Nephron progenitor cell (in vitro differentiated cells): ENCODE measurements around the gene EVC.

ENCODE experiments used
- DNase-seq: peaks from one replicate; pipeline ENCODE4 v3.0.0; 2021
- H3K27ac Mint-ChIP-seq: 2 replicates; pipeline ENCODE4 v1.8.0; 2021; ENCODE audit warnings: mild to moderate bottlenecking, moderate library complexity, mixed read lengths
- H3K27me3 Mint-ChIP-seq: 2 replicates; pipeline ENCODE4 v1.8.0; 2021; ENCODE audit warnings: mild to moderate bottlenecking, low read depth, mixed read lengths; ENCODE audit not compliant: poor library complexity
- H3K36me3 Mint-ChIP-seq: 2 replicates; pipeline ENCODE4 v1.8.0; 2021; ENCODE audit warnings: low read depth, mixed read lengths
- H3K4me1 Mint-ChIP-seq: 2 replicates; pipeline ENCODE4 v1.8.0; 2021; ENCODE audit warnings: mixed read lengths
- H3K4me3 Mint-ChIP-seq: 2 replicates; pipeline ENCODE4 v1.8.0; 2021; ENCODE audit warnings: mild to moderate bottlenecking, moderate library complexity, mixed read lengths
- H3K9me3 Mint-ChIP-seq: 2 replicates; pipeline ENCODE4 v1.8.0; 2021; ENCODE audit warnings: mild to moderate bottlenecking, moderate library complexity, mixed read lengths
- TF ChIP-seq, protein P1 (sequence below): fragments of 200-600 bp; sonication (generic); IDR thresholded peaks from 2 replicates; pipeline ENCODE4 v1.5.0; 2021; ENCODE audit warnings: antibody characterized with exemption

The EVC gene

DNA sequence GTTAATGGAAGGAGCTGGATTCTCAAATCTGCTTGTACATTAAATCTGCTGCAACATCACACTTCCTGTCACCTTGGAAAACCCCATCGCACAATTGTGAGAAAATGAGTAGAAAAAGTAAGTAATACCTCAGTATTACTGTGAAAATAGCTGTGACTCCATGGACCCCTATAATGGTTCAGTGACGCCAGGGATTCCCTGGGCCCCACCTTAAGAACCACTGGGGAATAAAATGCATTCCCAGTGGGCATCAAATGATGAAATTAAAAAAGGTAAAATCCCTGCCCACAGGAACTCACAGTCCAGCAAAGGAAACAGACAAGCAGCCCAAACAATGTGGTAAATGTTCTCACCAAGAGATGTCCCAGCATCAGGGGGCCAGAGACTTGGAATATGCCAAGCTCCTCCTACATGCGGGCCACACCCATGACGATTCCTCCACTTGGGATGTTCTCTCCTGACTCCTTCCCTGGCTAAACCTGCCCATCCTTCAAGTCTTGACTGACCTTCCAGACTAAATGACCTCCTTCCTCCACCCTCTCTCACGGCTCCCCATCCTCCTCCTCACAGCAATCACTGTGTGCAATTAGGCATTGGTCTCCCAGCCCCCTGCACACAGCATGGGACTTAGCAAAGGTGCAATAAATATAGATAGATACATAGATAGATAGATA is 5.2 kb upstream of the EVC start:
- Mint-ChIP-seq H3K27ac (no peak overlapping the region), H3K4me3 (no peak overlapping the region), H3K4me1 (peaks cover 48% of the 10 kb centered on the region), H3K9me3 (peaks cover 21% of the 10 kb centered on the region), H3K36me3 (peaks cover 55% of the 10 kb centered on the region), H3K27me3 (peaks cover 12% of the 10 kb centered on the region)
- DNase-seq, result no peak
- TF ChIP-seq, protein P1, sequence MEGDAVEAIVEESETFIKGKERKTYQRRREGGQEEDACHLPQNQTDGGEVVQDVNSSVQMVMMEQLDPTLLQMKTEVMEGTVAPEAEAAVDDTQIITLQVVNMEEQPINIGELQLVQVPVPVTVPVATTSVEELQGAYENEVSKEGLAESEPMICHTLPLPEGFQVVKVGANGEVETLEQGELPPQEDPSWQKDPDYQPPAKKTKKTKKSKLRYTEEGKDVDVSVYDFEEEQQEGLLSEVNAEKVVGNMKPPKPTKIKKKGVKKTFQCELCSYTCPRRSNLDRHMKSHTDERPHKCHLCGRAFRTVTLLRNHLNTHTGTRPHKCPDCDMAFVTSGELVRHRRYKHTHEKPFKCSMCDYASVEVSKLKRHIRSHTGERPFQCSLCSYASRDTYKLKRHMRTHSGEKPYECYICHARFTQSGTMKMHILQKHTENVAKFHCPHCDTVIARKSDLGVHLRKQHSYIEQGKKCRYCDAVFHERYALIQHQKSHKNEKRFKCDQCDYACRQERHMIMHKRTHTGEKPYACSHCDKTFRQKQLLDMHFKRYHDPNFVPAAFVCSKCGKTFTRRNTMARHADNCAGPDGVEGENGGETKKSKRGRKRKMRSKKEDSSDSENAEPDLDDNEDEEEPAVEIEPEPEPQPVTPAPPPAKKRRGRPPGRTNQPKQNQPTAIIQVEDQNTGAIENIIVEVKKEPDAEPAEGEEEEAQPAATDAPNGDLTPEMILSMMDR, result no peak

DNA sequence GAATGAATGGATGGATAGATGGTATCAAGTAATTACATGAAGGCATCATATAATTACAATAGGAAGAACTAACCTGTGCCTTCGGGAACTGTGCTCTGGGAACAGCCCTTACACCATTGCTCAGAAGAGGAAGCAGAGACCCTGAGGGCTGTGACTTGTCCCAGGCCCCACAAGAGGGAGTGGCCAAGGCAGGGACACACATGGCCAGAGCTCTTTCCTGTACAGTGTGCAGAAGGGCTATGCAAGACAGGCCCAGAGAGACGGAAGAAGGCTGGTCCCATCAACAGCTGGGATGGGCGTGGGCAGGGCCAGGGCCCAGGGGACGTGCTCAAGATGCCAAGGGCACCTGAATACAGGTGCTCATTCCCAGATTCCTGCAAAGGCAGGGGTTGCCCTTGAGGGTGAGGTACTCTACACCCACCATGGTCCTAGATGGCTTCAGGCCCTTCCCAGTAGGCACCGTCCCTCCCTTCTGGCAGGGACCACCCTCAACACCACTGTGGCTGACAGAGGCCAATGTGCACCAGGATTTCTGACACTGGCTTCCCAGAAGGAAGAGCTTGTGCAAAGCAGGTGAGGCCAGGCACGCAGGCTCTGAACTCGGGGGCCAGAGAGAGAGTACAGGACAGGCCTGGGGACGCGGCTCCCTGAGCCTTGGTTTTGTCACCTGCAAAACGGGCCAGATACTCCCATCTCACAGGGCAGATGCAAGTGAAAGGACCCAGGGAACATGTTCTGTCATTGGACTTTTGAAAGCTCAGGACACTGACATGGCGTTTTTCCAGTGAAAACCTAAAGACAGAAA is 4.3 kb upstream of the EVC start:
- H3K4me3 Mint-ChIP-seq, result peak overlapping the region; percentile 80
- DNase-seq, result no peak
- H3K27me3 Mint-ChIP-seq, result peaks cover 12% of the 10 kb centered on the region
- peaks cover 41% of the 10 kb centered on the region for H3K4me1 Mint-ChIP-seq
- H3K27ac Mint-ChIP-seq, result no peak overlapping the region
- H3K9me3 Mint-ChIP-seq, result peaks cover 21% of the 10 kb centered on the region
- TF ChIP-seq, protein P1, result no peak
- H3K36me3 Mint-ChIP-seq, result peaks cover 46% of the 10 kb centered on the region

DNA sequence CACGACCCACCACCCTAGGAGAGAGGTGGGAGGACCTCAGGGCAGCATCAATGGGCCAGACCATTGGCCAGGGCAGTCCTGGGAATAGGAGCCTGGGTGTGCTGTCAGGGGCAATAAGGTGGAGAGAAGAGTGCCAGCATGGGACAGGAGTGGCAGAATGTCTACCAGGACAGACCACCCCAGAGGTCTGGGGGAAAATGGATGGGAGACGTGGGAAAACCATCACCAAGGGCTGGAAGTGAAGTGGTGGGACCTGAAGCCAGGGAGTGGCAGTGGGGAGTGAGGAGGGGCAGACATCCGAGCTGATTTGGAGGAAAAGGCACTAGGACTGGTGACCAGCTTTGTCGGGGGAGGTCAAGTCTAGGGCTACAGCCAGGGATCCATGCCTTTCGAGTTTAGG is 3.6 kb upstream of the EVC start:
- Mint-ChIP-seq H3K27me3 (peaks cover 17% of the 10 kb centered on the region), H3K27ac (no peak overlapping the region), H3K4me1 (peaks cover 44% of the 10 kb centered on the region), H3K9me3 (peaks cover 21% of the 10 kb centered on the region), H3K4me3 (peak overlapping the region; percentile 80), H3K36me3 (peaks cover 46% of the 10 kb centered on the region)
- no peak for DNase-seq
- TF ChIP-seq, protein P1, result no peak

DNA sequence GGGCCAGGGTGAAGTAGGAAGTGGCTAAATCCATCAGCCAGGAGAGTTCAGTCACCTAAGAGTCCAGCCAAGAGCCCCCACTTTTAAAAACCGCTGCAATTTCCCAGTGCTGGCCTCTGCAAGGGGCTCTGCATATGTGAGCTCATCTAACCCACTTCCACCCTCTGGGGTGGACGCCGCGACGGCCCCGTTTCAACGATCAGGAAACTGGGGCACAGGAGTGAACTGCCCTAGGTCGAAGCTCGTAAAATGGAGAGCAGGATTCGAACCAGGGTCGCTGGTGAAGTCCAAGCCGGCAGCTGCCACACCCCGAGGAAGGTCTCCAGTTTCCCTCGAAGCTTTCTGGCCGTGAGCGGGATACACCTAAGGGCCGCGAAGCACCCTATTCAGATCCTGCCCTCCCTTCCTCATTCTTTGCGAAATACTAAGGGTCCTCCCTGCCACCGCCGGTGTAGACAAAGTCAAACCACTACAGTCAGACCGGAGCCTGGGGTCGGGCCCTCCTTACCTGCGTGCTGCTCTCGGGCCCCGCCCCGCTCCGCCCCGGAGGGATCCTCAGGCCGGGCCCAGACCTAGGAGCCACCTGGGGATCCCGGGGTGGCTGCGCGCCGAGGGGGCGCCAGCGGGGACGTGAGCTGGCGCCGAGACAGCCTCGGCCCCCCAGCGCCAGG is 3.1 kb upstream of the EVC start:
- peaks cover 21% of the 10 kb centered on the region for H3K9me3 Mint-ChIP-seq
- no peak for DNase-seq
- peaks cover 46% of the 10 kb centered on the region for H3K36me3 Mint-ChIP-seq
- peaks cover 48% of the 10 kb centered on the region for H3K4me1 Mint-ChIP-seq
- peak overlapping the region; percentile 80 for H3K4me3 Mint-ChIP-seq
- H3K27ac Mint-ChIP-seq, result no peak overlapping the region
- TF ChIP-seq, protein P1, result no peak
- H3K27me3 Mint-ChIP-seq, result peaks cover 19% of the 10 kb centered on the region

DNA sequence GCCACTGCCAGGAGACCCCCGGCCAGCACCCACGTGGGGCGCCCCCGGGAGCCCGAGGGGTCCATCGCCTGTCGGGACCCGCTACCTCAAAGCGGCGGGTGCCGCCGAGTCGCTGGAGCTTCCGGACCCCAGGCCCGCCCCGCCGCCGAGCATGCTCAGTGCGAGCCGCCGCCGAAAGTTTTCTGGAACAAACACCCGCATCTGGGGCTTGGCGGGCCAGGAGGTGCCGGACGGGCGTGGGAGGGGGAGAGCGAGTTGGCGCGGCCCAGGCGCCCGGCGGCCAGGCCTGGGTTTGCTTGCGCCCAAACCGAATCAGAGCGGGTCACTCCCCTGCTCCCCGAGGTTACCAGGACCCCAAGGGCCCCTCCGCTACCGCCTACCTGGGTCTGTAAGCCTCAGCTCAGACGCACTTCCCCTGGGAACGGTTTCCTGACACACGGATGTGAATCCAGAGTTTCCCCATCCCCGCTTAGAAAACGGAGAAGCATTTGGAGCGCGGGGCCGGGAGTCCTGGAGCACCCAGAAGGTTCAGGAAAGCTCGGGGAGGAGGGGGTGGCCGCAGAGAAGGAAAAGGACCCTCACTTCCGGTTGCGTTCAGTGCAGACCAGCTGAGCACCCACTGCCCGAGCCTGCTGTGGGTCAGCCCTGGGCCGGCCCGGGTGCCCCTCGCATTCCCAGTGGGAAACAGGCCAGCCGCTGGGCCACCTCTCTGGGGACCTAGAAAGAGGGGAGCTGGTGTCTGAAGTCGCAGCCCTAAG is 2.4 kb upstream of the EVC start, which contains the start of gene EVC2:
TSS of gene EVC2 (minus strand) at position 111 of the 758 bp plus-strand sequence. CDS start at position 65, 46 bp downstream.
- TF ChIP-seq, protein P1, result no peak
- Mint-ChIP-seq H3K4me1 (peaks cover 48% of the 10 kb centered on the region), H3K4me3 (peak within 1 kb of the TSS; percentile 80), H3K27ac (no peak within 1 kb of the TSS), H3K27me3 (peaks cover 23% of the 10 kb centered on the region), H3K36me3 (peaks cover 42% of the 10 kb centered on the region), H3K9me3 (peaks cover 15% of the 10 kb centered on the region)
- DNase-seq, result peak; percentile 80
